Astrocyte (in vitro differentiated cells and primary cell): ENCODE data around the gene DIP2A.

Experiments
- EZH2 ChIP-seq: IDR thresholded peaks from 2 replicates; pipeline ENCODE4 v1.6.1; 2012; ENCODE audit warnings: mild to moderate bottlenecking, low read length, inconsistent platforms; ENCODE audit not compliant: insufficient read depth
- TF ChIP-seq, protein P1 (sequence below): IDR thresholded peaks from 2 replicates; pipeline ENCODE4 v1.5.1; 2011; ENCODE audit warnings: low read depth, mild to moderate bottlenecking, inconsistent platforms, low read length, moderate library complexity; ENCODE audit not compliant: insufficient read depth

DNA sequence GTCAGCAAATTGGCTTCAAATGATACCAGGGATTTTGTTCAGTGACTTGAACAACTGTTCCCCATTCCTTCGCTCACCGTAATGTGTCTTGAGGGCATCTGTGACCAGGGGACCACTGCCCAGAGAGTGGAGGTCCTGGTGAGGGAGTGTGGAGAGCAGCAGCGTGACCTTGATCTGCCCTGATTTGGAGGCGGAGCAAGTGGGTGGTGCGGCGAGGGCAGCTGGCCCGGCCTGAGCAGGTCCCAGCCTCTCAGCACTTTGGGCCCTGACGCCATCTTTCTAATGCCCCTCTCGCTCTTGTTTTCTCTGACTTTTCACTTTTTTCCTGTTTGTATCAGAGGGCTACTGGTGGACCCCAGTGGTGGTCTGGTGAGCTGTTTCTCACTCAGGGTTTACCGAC lies 31.1 kb downstream of the DIP2A start:
- TF ChIP-seq, protein P1, sequence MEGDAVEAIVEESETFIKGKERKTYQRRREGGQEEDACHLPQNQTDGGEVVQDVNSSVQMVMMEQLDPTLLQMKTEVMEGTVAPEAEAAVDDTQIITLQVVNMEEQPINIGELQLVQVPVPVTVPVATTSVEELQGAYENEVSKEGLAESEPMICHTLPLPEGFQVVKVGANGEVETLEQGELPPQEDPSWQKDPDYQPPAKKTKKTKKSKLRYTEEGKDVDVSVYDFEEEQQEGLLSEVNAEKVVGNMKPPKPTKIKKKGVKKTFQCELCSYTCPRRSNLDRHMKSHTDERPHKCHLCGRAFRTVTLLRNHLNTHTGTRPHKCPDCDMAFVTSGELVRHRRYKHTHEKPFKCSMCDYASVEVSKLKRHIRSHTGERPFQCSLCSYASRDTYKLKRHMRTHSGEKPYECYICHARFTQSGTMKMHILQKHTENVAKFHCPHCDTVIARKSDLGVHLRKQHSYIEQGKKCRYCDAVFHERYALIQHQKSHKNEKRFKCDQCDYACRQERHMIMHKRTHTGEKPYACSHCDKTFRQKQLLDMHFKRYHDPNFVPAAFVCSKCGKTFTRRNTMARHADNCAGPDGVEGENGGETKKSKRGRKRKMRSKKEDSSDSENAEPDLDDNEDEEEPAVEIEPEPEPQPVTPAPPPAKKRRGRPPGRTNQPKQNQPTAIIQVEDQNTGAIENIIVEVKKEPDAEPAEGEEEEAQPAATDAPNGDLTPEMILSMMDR: no peak
- no peak for TF ChIP-seq EZH2
